A204.1 (cell line): ENCODE measurements around the gene HRH1.
"Not testable (repeated sequence)": the region's sequence is repeated elsewhere in the genome, so short reads cannot be mapped to it uniquely, and the experiment has no call there.

Source experiments
- FAIRE-seq: peaks from 2 replicates; lab custom pipeline; 2012; peaks lifted over from hg19 to GRCh38; lab: Jason Lieb, UNC

HRH1 gene

DNA sequence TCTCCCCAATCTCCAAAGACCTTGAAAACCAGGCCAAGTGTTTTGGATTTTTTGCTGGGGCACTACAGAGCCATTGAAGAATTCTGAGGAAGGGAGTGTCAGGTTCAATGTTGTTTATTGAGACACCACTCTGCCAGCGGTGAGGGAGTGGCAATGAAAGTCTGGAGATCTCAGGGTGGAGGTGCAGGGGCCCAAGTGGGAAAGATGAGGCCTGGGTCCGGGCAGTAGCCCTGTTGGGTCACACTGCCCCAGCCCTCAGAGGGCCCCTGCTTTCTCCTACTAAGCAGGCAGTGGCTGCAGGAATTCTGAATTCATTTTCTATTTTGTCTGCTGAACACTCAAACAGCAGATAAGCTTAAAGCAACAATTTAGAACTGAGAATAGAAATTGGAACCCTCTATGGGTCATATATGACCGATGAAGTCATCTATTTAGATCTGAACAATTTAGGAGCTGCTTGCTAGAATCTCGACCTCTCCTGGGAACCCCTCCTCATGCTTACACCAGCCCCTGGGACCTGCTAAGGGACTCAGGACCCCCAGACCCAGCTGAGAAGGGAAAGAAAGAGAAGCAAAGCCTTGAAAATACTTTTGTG, 17.9 kb downstream of the HRH1 start:
- FAIRE-seq: no peak

DNA sequence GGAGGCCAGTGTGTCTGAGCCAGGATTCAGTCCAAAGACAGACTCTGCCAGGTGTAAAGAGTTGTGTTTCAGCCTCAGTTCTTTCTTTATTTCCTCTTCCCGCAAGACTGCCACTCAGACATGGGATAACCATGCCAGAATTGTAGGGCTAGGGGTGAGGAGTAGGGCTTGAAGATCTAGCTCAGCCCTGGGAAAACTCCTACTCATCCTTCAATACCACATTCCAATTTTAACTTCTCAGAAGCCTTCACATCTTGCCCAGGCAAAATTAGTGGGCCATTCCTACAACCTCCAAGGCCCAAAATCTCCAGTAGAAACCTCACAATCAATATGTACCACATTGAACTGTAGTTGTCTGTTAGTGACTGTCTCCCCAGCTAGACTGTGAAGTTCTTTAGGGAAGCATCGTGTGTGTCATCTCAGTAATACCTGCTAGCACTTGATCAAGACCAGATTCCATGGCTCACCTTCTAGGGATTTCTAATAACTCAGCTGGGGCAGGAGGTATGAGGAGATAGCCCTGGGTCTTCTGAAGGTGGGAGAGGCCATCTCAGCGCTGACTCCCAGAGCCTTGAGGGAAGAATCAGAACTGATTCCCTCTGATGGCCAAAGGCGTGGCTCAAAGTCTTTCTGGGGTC, 19.7 kb downstream of the HRH1 start:
- no peak for FAIRE-seq

DNA sequence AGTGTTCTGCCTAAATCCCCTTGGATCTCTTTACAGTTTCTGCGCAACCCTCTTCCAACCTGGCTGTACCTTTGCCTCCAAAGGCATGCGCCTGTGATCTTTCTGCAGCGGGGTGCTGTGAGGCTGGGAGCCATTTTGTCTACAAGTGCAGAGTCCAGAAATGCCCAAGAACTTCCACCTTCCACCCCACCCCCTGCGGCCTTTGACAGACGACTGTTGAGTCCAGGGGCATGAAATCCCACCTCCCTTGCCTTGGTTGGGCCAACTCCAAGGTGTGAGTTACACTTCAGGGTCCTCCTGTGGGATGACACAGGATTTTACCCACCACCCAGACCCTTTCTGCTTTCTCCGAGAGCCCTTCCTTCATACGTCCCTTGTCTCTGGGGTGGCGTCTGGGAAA, 24.1 kb downstream of the HRH1 start:
- FAIRE-seq: no peak

DNA sequence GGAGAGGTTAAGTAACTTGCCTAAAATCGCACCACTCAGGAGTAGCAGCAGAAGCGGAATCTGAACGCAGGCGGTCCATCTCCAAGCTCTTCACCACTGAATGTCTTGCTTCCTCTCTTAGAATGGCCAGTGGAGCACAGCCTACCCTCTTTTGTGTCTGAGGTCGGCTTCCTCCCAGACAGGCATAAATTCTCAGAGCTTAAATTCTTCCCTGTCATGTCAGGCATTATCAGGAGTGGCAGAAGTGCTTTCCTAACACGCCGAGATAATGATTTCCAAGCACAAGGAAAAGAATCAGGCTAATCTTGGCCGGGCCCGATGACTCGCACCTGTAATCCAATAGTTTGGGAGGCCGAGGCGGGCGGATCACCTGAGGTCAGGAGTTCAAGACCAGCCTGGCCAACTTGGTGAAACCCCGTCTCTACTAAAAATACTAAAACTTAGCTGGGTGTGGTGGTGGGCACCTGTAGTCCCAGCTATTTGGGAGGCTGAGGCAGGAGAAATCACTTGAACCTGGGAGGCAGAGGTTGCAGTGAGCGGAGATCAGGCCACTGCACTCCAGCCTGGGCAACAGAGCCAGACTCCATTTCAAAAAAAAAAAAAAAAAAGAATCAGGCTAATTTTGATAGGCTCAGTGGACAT, 30.2 kb downstream of the HRH1 start:
- not testable (repeated sequence) for FAIRE-seq

DNA sequence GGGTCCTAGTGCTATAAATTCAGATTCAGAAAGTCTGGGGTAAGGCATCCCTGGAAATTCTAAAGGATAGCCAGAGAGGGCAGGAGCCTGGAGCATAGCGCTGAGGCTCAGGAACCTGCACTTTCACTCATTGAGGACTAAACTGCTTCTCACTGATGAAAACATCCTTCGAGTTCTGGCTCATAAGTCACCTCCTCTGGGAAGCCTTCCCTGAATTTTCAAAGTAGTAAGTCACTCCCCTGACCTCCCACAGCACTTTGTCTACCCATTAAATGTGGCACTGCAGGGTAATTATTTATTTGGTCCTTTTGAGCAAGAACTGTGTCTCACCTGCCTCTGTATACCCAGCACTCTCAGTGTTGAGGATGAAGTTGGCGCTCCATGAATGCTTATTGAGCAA, 30.9 kb downstream of the HRH1 start:
- no peak for FAIRE-seq

DNA sequence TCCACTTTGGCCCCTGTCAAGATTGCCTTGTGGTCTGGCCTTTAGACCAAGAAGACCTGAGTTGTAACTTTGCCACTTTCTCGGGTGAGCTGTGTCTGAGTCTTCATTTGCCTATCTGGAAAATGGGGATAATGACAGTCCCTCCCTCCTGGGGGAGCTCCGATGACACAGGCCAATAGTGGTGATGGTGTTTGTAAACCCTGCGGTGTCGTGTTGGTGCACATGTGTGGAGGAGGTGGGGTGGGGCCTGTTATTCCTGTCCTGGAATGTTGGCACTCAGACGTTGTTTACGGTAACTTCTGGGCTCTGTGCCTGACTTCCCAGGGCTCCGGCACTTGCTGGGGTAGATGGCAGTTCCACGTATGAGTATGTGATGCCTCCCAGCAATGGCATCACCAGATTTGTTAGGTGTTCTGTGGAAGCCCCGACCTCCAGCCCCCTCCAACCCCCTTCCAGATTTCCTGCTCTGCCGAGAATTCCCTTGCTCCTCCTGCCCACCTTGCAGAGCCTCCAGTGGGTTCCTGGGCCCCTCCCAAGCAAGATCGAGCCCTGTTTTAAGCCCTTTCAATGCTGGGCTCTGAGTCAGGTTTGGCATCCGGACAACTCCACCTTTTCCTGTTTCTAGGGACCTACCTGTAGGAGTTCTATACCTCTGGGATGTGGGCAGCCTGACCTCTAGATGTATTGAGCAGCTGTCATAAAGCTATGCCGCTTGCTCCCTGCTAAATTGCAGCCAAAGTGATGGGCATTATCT, 31.4 kb downstream of the HRH1 start:
- no peak for FAIRE-seq

DNA sequence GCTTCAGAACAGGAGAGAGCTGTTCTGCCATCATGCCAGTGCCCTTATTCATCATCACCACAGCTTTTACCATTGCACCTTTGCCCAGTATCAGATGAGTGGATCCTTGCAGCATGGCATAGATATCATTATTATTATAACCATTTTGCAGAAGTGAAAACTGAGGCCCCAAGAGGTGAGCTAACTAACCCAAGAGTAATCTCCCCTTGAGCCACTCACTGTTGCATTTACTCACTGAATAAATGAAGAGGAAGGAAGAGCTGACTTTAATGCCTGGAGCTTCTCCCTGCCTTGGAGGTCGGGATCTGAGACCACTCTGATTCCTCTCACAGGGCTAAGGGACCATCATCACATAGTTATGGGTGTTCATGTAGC, 32.0 kb downstream of the HRH1 start:
- no peak for FAIRE-seq

DNA sequence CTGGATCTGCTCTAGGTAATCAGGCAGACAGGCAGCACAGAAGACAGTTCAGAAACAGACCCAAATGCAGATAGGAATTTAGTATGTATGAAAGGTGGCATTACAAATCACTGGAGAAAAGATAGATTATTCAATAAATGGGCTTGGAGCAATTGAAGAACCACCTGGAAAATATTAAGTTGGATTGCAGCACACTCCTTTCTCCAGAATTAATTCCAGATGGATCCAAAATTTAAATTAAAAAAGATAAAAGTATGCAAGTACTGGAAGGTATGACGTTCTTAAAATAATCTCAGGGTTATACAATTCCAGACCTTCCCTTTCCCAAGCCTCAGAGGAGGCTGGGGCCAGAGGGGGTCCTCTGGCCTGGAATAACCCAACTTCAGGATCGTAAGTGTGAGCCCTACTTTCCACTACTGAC, 32.5 kb downstream of the HRH1 start:
- FAIRE-seq: no peak

DNA sequence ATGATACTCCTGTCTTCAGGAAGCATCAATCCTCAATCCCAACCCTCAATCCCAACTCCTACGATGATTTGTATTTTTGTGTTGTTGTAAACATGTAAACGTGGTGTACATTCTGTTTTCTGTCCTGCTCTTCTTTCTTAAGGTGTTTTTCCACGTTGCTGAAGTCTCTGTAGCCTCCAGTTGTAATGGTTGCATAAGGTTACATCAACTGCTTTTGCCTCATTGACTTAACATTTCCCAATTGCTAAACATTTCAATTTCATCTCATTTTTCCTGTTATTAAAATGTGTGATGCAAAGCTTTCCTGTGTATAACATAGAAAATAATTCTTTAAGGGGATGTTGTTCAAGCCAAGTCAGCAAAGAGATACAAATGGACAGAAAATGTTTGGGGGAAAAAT, 33.4 kb downstream of the HRH1 start:
- no peak for FAIRE-seq

DNA sequence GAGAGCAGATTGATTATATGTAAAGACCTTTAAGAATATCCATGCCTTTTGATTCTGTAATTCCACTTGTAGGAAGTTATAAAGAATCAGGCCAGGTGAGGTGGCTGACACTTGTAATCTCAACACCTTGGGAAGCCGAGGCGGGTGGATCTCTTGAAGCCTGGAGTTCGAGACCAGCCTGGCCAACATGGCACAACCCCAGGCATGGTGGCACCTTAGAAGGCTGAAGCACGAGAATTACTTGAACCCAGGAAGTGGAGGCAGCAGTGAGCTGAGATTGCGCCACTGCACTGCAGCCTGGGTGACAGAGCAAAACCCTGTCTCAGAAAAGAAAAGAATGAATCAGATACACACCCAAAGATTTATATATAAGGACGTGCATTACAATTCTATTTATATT, 33.9 kb downstream of the HRH1 start:
- FAIRE-seq: no peak

DNA sequence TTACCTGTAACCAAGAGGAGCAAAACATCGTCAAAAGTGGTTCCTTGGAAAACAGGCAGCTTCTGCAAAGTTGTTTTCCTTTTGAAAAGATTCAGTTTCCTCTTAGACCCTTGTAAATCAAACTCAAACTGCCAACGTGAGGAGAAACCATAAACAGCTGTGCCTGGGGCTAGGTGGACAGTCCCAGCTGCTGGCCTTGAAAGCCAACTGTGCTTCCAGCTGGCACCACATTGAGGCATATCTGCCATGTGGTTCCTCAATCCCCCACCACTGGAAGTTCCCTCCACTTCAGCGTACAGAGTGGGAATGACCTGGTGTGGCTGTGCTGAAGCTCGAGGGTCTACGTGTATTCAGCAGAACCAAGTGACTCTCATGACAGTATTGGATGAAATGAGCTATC, 40.9 kb downstream of the HRH1 start:
- FAIRE-seq: no peak

DNA sequence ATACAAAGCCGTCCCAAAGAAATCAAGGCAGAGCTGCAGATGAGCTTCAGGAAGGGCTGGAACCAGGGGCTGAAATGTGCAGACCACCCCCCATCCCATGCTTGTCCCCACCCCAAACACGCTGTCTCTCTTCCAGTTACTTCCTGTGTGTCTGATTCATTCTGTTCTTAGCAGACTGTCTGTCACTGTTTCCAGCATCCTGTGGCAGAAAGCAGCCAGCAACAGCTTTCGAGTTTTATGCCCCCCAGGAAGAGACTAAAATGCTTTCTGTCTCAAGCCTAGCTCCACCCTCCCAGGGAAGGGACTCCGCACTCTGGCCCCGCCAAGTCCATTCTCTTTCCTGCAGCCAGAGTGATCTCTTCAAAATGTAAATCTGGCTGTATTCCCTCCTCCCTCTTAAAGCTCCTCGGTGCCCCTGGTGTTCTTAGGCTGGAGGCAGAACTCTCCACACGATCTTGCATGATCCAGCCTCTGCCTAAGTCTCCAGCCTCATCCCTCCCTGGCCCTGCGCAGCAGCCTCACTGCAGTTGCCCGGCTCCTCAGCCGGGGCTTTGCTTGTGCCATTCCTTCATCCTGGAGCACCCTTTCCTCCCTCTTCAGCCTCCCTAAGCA, 41.5 kb downstream of the HRH1 start:
- no peak for FAIRE-seq

DNA sequence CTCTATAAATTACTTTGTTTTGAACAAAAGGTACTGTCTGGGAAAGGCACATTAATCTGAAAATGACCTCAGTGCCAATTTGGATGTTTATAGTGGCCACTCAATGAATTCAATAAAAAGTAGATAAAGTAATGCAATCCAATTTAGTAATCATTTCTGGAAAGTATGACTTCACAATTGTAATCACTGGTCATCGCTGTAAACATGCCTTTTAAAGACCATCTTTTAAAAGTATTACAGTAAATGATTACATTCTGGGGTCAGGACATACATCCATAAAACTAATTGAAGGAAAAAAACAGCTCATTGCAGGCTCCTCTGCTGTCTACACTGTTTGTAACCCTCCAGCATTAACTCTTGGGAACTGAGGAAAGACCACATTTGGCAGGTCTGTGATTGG, 43.2 kb downstream of the HRH1 start:
- FAIRE-seq: no peak

DNA sequence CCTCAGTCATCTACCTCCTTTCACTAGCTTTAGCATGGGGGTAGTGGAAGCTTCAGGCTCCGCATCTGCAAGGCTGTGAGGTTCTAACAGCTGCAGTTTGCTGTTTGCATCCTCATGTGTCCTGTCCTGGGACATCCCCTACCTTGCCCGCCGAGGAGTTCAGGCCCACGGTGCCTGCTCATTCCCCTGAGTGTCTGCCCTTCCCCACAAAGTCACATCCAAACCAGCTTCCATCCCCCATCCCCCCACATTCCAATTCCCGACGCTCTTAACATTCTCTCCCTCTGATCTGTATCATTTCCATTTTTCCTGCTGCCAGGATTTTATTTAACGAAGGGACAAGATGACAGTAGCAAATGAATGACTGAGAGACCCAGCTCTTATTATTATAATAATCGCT, 43.8 kb downstream of the HRH1 start:
- FAIRE-seq: no peak

DNA sequence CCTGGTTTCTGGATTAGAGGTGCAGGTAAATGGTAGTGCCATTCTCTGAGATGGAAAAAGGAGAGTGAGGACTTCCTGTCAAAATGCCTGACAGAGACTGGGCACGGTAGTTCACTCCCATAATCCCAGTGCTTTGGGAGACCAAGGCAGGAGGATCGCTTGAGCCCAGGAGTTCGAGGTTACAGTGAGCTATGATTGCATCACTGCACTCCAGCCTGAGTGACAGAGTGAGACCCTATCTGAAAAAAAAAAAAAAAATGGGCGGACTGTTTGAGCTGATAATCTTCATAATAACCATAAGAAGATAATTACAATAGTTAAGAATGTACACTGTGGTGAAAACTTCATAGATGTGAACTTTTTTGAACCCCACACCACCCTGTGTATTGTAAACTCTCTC, 44.2 kb downstream of the HRH1 start:
- FAIRE-seq: no peak

DNA sequence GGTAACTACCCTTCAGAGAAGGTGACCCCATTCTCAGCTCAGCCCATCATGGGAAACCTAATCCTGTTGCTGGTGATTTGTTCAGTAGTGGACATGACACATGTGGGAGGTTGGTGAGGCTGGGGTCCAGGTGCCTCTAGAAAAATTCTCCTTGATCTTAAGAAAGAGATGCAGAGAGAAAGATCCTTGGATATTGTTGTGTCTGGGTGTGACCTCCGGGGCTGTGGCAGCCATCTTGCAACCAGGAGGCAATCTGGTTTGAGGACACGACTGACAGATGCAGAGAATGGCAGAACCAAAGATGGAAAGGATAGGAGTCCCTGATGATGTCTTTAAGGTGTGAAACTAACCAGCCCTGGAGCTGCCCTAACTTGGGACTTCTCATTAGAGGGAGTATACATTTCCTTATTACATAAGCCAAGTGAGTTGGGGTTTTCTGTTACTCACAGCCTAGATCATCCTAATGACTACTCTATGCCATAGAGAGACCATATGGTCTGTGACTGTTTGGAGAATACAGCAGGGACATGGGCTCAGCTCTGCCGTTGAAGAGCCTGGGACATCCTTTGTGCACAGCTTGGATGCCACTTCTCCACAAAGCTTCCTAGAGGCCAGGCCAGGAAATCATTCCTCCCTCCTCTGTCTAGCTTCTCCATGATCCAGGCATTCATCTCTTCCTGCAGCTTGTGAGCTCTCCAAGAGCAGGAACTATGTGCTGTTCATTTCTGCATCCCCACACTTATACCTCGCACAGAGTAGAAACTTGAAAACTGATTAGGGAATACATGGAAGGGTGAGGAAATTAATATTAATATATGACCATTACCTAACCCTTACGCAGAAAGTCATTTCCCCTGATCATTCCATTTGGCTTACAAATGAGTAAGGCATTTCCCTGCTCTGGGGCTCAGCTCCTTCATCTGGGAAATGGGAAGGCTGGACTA, 45.9 kb downstream of the HRH1 start:
- FAIRE-seq: no peak

DNA sequence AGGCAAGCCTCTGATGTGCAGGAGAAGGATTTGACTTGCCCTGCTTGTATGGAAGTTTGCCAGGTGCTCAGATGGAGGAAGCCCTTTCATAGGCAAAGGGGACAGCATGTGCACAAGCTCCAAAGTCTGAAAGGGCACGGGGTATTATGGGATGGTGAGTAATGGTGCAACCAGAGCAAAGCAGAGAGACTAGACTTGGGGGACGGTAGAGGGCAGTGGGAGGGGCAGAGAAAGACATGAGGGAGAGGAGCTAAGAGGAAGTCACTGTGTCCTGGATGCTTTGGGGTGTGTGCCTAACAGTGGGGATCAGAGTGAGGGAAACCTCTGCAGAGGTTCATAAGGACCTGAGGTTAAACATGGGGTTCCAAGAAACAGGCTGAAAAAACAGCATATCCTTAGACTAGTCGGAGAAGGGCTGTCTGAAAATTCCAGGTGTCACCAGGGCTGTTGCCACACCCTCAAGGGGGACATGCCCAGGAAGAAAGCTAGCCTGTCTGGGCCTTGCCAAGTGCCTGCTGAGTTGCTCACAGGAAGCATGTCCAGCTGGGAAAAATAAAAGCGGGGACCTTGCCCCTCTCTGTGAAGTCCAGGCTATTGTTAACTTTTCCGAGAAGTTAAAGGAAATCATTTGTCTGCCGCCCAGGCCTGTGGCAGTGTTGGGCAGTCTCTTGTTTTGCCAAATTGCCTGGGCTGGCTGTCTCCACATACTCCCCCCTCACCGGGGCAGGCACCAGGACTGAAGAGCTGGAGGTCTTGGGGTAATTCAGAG, 47.1 kb downstream of the HRH1 start:
- no peak for FAIRE-seq

DNA sequence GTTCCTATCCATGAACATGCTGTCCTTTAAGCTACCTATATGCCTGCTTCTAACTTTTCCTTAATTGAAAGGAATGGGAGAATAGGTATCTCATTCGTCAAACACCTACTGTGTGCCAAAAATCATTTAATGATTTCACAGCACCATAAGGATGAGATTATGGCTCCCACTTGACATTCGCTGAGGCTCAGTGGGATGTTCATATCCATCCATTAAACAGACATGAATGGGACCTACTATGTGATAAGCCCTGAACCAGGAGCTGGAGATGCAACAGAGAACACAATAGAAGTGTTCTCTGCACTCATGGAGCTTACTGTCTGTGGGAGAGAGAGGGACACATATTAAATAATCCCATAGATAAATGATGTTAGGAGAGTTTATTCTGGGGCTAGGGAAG, 49.7 kb downstream of the HRH1 start:
- no peak for FAIRE-seq

DNA sequence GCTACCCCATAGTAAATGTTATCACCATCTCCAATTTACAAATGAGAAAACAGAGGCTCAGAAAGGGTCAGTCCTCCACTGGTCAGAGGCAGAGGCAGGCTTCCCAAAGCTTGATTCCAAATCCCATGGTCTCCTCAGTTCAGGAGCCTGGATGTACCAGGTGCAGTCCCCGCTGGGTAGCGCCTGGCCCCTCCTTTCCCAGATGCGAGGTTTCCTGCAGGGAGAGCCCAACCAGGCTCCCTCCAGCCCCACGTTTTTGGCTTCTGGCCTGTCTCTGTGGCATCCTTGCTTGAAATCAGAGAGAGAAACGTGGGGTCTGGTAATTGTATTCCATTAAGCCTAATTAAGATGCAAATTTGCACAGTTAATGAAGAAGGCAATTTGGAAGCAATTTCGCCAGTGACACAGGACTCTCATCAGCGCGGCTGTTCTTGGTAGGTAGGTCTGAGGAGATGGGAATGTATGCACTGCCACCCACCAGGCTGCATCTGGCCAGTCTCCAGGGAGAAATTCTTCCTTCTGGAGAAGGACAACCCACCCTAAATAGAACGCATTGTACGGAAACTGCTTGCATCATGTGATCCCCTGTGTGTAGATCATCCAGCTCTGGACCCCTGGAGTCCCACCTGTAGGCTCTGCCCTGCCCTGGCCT, 50.5 kb downstream of the HRH1 start:
- no peak for FAIRE-seq

DNA sequence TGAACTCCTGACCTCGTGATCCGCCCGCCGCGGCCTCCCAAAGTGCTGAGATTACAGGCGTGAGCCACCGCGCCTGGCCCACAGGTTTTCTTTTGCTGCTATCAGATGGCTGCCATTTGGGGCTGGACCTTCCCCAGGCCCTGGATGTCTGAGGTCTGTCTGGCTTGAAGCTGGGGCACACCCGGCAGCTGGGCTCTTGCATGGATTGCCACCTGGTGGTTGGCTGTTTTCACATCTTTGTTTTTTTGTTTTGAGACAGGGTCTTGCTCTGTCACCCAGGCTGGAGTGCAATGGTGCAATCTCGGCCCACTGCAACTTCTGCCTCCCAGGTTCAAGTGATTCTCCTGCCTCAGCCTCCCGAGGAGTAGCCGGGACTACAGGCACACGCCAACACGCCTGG, 51.6 kb downstream of the HRH1 start:
- not testable (repeated sequence) for FAIRE-seq

DNA sequence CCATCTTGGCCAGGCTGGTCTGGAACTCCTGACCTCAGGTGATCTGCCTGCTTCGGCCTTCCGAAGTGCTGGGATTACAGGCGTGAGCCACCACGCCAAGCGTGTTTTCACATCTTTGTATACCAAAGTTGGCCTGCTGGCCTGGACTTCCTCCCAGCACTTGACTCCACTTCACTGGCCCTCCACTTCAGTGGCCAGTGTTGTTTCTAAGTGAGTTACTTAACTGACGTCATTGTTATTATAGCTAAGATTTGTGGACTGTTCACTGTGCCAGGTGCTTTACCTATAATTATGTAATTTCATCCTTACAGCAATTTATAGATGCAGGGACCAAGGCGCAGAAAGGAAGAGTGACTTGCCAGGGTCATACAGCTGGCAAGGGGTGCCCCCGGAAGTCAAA, 52.0 kb downstream of the HRH1 start:
- FAIRE-seq: no peak
